Stimulated activated CD4-positive, alpha-beta T cell treated with anti-CD3 and anti-CD28 coated beads, Interleukin-15, amount 100 ng/mL, for 24 hours (primary cell): Measurements from ENCODE around the gene KCNQ2.

ENCODE experiments used
- DNase-seq: peaks from one replicate; pipeline ENCODE4 v3.0.0-alpha.2; 2020

Gene KCNQ2

GRCh38 chr20:63365601-63366389, 106.7 kb downstream of the KCNQ2 start:
- DNase-seq: no peak

GRCh38 chr20:63364801-63365585, 107.5 kb downstream of the KCNQ2 start:
- no peak for DNase-seq

- DNase-seq: no peak
Observed at GRCh38 chr20:63363981-63364561, 108.4 kb downstream of the KCNQ2 start.

- no peak for DNase-seq
Observed at GRCh38 chr20:63363013-63363957, 109.2 kb downstream of the KCNQ2 start.

GRCh38 chr20:63362436-63363009, 109.9 kb downstream of the KCNQ2 start:
- no peak for DNase-seq

GRCh38 chr20:63361519-63362435, 110.7 kb downstream of the KCNQ2 start:
- no peak for DNase-seq

- DNase-seq: no peak
Observed at GRCh38 chr20:63360850-63361518, 111.5 kb downstream of the KCNQ2 start, which contains the start of gene CHRNA4. Gene CHRNA4, minus strand, starts transcription at chr20:63361349. Its CDS starts 184 bp downstream, at chr20:63361165.

- DNase-seq: no peak
Observed at GRCh38 chr20:63359937-63360849, 112.3 kb downstream of the KCNQ2 start.

GRCh38 chr20:63359164-63359934, 113.1 kb downstream of the KCNQ2 start:
- DNase-seq: no peak

- DNase-seq: no peak
Observed at GRCh38 chr20:63357921-63358905, 114.2 kb downstream of the KCNQ2 start.

- DNase-seq: no peak
Observed at GRCh38 chr20:63356931-63357879, 115.2 kb downstream of the KCNQ2 start.

GRCh38 chr20:63356511-63356910, 115.9 kb downstream of the KCNQ2 start:
- no peak for DNase-seq

- no peak for DNase-seq
Observed at GRCh38 chr20:63355781-63356295, 116.6 kb downstream of the KCNQ2 start.

- no peak for DNase-seq
Observed at GRCh38 chr20:63354636-63355350, 117.7 kb downstream of the KCNQ2 start.

- no peak for DNase-seq
Observed at GRCh38 chr20:63352811-63353221, 119.6 kb downstream of the KCNQ2 start.
